Measurements from ENCODE around the gene CHRDL2.

The CHRDL2 gene

DNA sequence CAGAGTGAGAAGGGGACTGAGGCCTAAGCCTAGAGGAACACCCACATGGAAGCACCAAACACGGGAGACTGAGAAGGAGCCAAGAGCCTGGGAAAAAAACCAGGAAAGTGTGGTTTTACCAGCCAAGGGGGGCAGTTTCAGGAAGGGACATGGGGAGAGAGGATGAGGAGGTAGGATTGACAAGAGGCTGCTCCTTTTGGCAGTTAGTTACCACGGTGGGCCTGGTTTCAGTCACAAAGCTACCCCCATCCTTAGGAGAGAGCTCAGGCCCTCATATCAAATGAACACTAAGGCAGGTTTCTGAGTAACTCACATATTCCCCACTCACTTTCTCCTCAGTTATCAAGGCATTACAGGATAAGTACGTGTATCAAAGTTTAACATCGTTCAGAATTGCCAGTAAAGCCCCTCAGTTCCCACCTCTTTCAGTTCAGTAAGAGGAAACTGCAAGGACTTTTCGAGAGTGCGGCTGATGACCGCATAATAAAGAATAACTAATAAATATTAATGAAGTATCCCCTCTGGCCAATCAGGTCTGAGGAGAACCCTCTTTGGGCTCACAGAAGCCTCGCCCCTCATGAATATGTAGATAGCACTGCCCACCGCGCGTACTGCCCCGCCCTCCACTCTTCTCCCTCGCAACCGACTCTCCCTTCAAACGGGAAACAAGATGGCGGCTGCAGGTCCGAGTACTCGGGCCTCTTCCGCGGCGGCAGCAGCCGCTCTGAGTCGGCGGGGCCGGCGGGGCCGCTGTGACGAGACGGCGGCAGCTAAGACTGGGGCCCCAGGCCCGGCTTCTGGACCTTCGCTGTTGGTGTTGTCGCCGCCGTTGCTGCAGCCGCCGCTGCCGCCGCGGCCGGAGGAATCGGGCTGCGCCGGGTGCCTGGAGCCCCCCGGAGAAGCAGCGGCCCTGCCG lies 17.2 kb upstream of the CHRDL2 start, which contains the start of gene RNF169:
TSS of gene RNF169 (plus strand) at position 639 of the 916 bp plus-strand sequence. CDS start at position 671, 32 bp downstream.
- DNase-seq (ENCODE audit: low spot score), result peak; percentile 99

GRCh38 chr11:74746868-74747267 lies 15.6 kb upstream of the CHRDL2 start:
- DNase-seq (ENCODE audit: low spot score), result no peak

- no peak for DNase-seq (ENCODE audit: low spot score)
Observed at GRCh38 chr11:74744277-74744676, 13.1 kb upstream of the CHRDL2 start.

- no peak for DNase-seq (ENCODE audit: low spot score)
Observed at GRCh38 chr11:74743640-74744039, 12.4 kb upstream of the CHRDL2 start.

DNA sequence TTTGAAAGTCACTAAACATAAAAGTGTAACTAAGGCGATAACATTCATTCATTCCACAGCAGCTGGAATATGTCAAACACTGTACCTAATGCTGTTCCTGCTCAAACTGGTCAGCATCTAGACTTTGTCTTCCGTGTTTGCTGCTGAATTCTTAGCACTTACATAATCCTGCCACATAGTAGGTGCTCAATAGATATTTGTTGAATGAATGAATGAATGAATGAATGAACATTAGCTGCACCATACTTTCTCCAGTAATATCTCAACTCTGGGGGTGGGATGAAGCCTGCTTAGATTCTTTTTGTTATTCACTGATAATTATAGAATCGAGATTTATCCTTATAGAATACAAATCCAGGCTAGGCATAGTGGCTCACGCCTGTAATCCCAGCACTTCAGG lies 10.8 kb upstream of the CHRDL2 start:
- DNase-seq (ENCODE audit: low spot score), result no peak

DNA sequence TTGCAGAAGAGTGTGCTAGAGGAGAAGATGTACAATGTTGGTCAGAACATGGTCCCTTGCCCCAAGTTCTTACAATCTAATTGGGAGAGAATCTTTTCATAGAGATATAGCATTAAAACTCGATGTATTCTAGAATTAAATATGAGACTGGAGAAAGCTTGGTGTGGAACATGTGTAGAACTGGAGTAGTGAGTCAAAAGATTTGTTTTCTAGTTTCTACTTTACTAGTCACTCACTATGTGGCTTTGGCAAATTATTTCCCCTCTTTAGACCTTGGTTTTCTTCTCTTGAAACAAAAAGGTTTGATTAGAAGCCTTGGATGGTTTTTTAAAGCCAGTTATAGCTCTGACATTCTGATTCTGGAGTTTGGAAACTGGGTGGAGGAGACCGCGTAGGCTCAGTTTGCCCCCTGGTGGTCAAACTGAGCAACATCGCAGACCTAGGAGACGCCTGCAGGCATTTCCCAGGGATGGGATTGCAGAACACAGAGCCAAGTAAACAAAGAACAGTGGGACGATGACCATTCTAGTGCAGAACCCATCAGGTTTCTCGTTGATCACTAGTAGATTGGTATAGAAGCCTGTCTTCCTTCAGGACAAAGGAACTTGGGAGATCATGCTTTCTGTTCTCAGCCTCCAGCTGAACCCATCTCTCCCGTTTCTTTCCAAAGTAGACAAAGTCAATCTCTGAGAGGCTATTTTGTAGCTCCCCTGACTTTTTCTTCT lies 8.5 kb upstream of the CHRDL2 start:
- DNase-seq (ENCODE audit: low spot score), result peak; percentile 90

GRCh38 chr11:74736031-74736430 lies 4.8 kb upstream of the CHRDL2 start:
- DNase-seq (ENCODE audit: low spot score), result no peak

DNA sequence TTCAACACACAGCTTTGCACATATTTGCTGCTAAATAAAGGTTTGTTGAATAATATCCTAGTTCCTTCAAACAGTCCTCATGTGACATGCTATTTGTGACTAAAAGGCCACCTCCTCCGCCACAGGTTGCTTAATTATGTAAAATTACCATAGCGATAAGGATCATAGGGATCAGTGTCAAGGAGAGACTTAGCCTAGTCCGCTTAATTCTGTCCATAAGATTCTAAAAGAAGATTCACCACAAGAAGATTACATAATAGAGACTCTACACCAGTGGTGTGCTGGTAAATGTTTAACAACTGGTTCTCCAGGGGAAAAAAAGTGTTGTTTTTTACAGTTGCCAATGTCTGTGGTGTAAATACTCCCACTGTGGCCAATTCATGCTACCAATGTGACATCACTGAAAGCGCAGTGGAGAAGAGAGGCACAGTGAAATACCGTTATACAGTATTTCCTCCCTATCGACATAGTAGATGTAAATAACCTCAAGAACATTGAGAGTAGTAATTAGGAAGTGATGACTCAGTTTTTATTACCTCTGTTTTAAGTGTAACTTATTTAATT lies 4.2 kb upstream of the CHRDL2 start:
- DNase-seq (ENCODE audit: low spot score), result no peak

- no peak for DNase-seq (ENCODE audit: low spot score)
Observed at GRCh38 chr11:74734559-74734925, 3.3 kb upstream of the CHRDL2 start.

DNA sequence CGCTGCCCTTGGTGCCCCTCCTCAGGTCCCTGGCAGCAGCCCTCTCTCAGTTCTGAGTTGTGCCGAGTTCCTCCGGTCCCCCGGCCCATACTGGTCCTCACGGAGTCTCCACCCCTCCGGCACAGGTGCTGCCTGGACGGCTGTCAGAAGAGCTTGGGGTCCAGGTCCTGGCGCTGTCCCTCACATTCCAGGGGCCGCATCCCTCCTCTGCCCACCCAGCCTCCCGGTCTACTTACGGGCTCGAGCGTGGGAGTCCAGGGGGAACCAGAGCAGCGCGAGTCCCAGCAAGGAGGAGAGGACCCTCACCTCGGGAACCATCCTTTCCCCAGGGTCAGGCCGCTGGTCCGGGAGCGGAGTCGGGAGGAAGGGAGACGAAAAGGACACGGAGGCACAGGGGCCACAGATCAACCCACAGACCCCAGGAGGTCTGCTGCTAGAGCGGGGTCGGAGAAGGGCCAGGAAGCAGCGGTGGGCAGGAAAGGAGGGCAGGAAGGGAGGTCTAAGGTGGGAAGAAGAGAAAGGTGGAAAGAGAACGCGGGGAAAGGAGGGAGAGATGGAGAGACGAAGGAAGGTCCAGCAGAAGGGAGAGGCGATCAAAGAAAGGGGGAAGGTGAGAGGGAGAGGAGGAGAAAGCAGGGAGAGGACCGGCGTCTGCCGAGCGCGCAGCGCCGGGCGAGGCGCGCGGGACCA lies 510 bp downstream of the CHRDL2 start:
- DNase-seq (ENCODE audit: low spot score), result no peak

- no peak for DNase-seq (ENCODE audit: low spot score)
Observed at GRCh38 chr11:74729397-74729796, 1.8 kb downstream of the CHRDL2 start.

GRCh38 chr11:74726547-74727182 lies 4.6 kb downstream of the CHRDL2 start:
- peak; percentile 89 for DNase-seq (ENCODE audit: low spot score)

DNA sequence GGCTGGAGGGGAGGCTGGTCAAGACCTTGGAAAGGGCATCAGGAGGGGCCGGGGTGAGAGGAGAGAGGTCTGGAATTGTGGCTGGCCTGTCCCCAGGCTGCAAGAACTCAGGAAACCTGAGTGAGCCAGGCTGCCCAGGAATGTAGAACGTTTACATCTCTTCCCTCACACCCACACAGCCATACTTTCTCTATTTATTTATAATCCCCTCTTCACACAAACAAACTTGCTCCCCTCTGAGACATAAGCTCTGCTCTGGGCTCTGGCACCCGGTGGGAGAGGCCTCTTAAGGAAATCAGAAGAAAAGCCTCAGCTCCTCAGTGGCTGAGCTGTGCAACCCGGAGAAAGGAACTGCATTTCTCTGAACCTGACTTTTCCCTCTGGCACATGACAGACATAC lies 5.5 kb downstream of the CHRDL2 start:
- DNase-seq (ENCODE audit: low spot score), result no peak

GRCh38 chr11:74723511-74723910 lies 7.7 kb downstream of the CHRDL2 start:
- no peak for DNase-seq (ENCODE audit: low spot score)

DNA sequence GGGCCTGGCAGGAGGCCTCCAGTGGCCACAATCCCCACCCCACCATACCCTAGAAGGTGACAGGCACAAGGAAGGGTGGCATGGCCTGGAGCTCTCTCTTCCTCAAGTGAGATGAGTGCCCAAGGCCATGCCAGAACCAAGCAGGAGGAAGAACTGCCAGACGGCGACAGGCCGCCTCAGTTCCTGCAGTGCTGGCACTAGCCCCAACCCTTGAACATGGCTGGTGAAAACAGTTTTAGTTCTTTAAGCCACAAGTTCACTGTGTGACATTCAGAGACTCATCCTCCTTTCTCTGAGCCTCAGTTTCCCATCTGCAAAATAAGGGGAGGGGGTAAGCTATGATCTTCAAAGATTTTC lies 9.8 kb downstream of the CHRDL2 start:
- DNase-seq (ENCODE audit: low spot score), result no peak

DNA sequence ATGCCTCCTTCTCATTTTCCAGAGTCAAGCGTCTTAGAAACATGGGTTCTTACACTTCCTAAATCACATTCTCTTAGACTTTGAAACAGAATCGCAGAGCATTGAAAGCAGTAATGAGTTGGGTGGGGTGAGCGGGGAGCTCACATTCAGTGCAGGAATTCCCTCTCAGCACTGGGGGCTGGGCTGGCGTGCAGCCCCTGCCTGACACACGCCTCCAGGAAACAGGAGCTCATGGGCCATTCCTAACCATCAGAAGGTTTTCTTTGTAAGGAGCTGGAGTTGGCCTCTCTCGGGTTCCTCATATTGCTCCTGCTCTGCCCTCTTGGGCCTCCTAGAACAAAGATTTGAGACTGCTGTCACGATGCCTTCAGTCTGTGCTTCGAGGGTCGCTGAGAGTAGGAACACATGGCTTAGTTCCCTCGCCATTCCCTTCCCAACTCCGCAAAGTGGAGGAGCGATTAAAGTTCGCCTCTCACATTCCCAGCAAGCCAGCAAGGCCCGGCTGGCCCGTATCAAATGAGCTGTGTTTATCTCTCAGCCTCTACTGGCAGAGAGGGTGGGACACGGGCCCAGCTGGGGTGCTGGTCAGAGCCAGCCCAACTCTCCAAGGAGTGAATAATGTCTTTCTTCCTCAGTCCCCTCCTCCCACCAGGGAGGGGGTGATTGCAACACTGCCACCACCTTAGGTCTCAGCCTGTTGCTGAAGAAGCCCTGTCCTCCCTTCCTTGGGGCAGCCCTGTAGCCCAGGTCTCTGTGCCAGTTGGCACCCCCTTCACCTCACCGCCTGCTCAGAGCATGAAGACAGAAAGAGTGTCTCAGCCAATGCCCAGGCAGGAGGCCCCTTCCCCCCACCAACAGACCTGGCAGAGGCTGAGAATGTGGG lies 10.4 kb downstream of the CHRDL2 start:
- no peak for DNase-seq (ENCODE audit: low spot score)

GRCh38 chr11:74719011-74719410 lies 12.2 kb downstream of the CHRDL2 start:
- DNase-seq (ENCODE audit: low spot score), result no peak

GRCh38 chr11:74717221-74717969 lies 13.8 kb downstream of the CHRDL2 start:
- DNase-seq (ENCODE audit: low spot score), result no peak

DNA sequence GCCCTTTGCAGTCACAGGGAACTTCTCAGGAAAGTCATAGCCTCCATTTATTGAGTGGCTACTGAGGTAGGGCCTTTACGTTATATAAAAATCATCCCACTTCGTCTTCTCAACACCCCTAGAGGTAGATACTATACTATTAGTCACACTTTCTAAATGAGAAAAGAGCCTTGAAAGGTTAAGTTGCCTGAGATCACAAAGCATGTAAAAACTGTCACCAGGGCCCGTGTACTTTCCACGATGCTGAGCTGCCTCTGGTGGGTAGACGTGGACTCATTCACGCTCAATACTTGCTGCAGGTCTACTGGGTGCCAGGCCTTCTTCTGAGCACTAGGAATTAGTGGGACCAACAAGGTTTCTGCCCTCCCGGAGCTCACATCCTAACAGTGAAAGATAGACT lies 16.3 kb downstream of the CHRDL2 start:
- DNase-seq (ENCODE audit: low spot score), result no peak

GRCh38 chr11:74713686-74714085 lies 17.5 kb downstream of the CHRDL2 start:
- DNase-seq (ENCODE audit: low spot score), result no peak
